Measurements from ENCODE around the gene RPLP2. TPM values are rescaled to one million over a fixed set of nuclear protein-coding genes. Genes with fewer than 3 reads are reported as not detected.

The RPLP2 gene
- total RNA-seq, 4 donors from 2014 or later: 314 to 600 (median 440) TPM

GRCh38 chr11:765802-766091, 44.0 kb upstream of the RPLP2 start:
- H3K4me3 ChIP-seq: no peak overlapping the region
- in situ Hi-C loops (cut with MboI; ENCODE audit: low sequenced_read_pairs in 4 of 4) (no loop called here), intact Hi-C loops (cut with DNase I; ENCODE audit: low total_unique reads) (loop anchor here (2.0 kb wide), 1 partner anchor 17 kb away; no protein-coding TSS in a partner anchor)
- H3K27me3 ChIP-seq: no peaks in the 10 kb centered on the region
- H3K36me3 ChIP-seq: peaks cover 0 to 74% of the 10 kb centered on the region in 2 donors
- ATAC-seq (no peak), DNase-seq (no peak)
- H3K27ac ChIP-seq: no peak overlapping the region
- H3K9me3 ChIP-seq: no peaks in the 10 kb centered on the region
- TF ChIP-seq POLR2A (IDR thresholded peaks at IDR 0.05) (no peak), CTCF (IDR thresholded peaks at IDR 0.05 in 4 of 5, conservative IDR thresholded peaks at IDR 0.05 in 1 of 5) (no peak)
- H3K4me1 ChIP-seq: no peaks in the 10 kb centered on the region

DNA sequence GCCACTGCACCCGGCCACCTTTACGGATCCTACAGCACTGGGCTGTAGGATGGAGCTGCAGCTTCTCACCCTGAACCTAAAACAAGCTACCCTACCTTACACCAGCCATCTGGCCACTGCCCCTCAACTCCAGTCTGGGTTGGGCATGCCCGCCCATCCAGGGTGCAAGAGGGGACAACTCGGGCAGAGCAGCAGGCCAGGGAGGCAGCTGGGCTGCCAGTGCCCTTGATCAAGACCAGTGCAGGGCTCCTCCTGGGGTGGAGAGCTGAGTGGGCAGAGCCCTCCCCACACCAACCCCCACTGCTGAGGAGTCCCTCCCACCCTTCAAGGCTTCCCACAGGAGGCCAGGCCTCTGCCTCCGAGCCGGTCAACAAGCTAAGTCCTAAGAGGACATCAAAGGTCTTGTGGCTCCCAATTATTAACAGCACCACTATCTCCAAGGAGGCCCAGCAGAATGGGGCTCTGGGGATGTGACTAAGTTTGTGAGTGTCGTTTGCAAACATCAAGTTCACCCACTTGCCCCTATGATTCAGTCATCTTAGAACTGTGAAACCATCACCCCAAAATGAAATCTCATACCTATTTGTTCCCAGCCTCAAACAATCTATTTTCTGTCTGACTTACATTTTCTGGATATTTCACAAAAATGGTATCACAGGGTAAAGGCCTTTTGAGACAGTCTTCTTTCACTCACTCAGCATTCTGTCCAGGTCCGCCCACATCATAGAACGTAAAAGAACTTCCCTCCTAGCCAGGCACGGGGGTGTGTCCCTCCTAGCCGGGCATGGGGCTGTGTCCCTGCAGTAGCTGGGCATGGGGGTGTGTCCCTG, 43.4 kb upstream of the RPLP2 start:
- ATAC-seq: no peak
- Histone ChIP-seq H3K4me1 (no peaks in the 10 kb centered on the region), H3K27me3 (no peaks in the 10 kb centered on the region), H3K27ac (no peak overlapping the region), H3K4me3 (no peak overlapping the region), H3K36me3 (peaks cover 0 to 72% of the 10 kb centered on the region in 2 donors), H3K9me3 (no peaks in the 10 kb centered on the region)
- intact Hi-C loops (cut with DNase I; ENCODE audit: low total_unique reads) (no loop called here), in situ Hi-C loops (cut with MboI; ENCODE audit: low sequenced_read_pairs in 4 of 4) (no loop called here)
- no peak for DNase-seq
- TF ChIP-seq POLR2A (IDR thresholded peaks at IDR 0.05) (no peak), CTCF (IDR thresholded peaks at IDR 0.05 in 4 of 5, conservative IDR thresholded peaks at IDR 0.05 in 1 of 5) (no peak)

- H3K4me3 ChIP-seq: no peak overlapping the region
- TF ChIP-seq CTCF (IDR thresholded peaks at IDR 0.05 in 4 of 5, conservative IDR thresholded peaks at IDR 0.05 in 1 of 5) (no peak), POLR2A (IDR thresholded peaks at IDR 0.05) (no peak)
- H3K4me1 ChIP-seq: no peaks in the 10 kb centered on the region
- peaks cover 0 to 72% of the 10 kb centered on the region in 2 donors for H3K36me3 ChIP-seq
- intact Hi-C loops (cut with DNase I; ENCODE audit: low total_unique reads): no loop called here
- no peak overlapping the region for H3K27ac ChIP-seq
- in situ Hi-C loops (cut with MboI; ENCODE audit: low sequenced_read_pairs in 4 of 4): no loop called here
- DNase-seq (no peak), ATAC-seq (no peak)
- no peaks in the 10 kb centered on the region for H3K9me3 ChIP-seq
- H3K27me3 ChIP-seq: no peaks in the 10 kb centered on the region
These were observed 42.9 kb upstream of the RPLP2 start for GRCh38 chr11:766936-767210.

DNA sequence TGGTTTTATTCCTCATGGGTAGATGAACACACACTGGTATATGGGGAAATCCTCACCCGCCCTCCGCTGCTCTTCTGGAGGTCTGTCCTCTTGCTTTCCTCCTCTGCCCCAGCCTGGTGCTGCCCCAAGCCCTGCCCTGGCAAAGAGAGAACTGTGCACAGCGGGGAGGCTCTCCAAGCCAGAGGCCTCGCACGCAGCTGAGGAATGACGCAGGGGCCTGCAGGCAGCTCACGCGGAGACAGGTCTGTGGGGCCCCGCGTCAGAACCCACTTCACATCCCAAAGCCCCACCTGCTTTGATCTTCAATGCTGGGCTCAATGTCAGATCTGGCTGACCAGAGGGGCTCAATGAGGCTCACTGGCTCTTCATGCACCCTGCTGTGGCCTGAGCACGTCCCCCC, 42.5 kb upstream of the RPLP2 start:
- Histone ChIP-seq H3K36me3 (peaks cover 0 to 72% of the 10 kb centered on the region in 2 donors), H3K4me3 (no peak overlapping the region), H3K27me3 (no peaks in the 10 kb centered on the region), H3K4me1 (no peaks in the 10 kb centered on the region), H3K9me3 (no peaks in the 10 kb centered on the region), H3K27ac (no peak overlapping the region)
- in situ Hi-C loops (cut with MboI; ENCODE audit: low sequenced_read_pairs in 4 of 4): no loop called here
- TF ChIP-seq CTCF (IDR thresholded peaks at IDR 0.05 in 4 of 5, conservative IDR thresholded peaks at IDR 0.05 in 1 of 5) (no peak), POLR2A (IDR thresholded peaks at IDR 0.05) (no peak)
- DNase-seq (no peak), ATAC-seq (no peak)
- intact Hi-C loops (cut with DNase I; ENCODE audit: low total_unique reads): no loop called here
